ENCODE results near the gene DDAH1. TPM values are rescaled to one million over a fixed set of nuclear protein-coding genes. Genes with fewer than 3 reads are reported as not detected.

The DDAH1 gene
- total and polyA plus RNA-seq, 2 of the 4 experiments (the other 2 are of a cell fraction) = 78.0 to 94.5 TPM

- Histone ChIP-seq H3K23ac (ENCODE audit: low read depth, low read length) (0 out of 2 replicates have a peak overlapping the region, but pooled peaks have one; percentile 29), H2AFZ (replicated peaks; ENCODE audit: low read length, poor library complexity) (no peak overlapping the region), H2BK5ac (ENCODE audit: low read depth, low read length, poor library complexity, severe bottlenecking) (peak overlapping the region; percentile 15), H3K56ac (ENCODE audit: extremely low read depth, insufficient read depth, low read length) (no peak overlapping the region), H3K4me3 (ENCODE audit: insufficient read depth, low read depth, low read length) (no peak overlapping the region), H3K4me2 (ENCODE audit: low read depth, low read length) (no peak overlapping the region), H4K5ac (ENCODE audit: low read depth, low read length) (peak overlapping the region; percentile 62; the same call in 1 of the 2 replicates), H3K27ac (ENCODE audit: insufficient read depth, low read length) (no peak overlapping the region), H4K8ac (ENCODE audit: low read depth in 2 of 2, low read length in 2 of 2) (no peak overlapping the region), H3K4me1 (ENCODE audit: control insufficient read depth, insufficient read depth, low read length) (peaks cover 8% of the 10 kb centered on the region), H3K18ac (ENCODE audit: low read depth, low read length) (peak overlapping the region; percentile 56; the same call in 1 of the 2 replicates), H3K36me3 (ENCODE audit: control insufficient read depth, insufficient read depth, low read length) (no peaks in the 10 kb centered on the region; the same call in 1 of the 2 replicates), H3K9ac (ENCODE audit: low read depth, low read length) (no peak overlapping the region), H3K9me1 (ENCODE audit: insufficient read depth, low read length) (peaks cover 3% of the 10 kb centered on the region; the same call in 1 of the 2 replicates), H2AK9ac (replicated peaks; ENCODE audit: low read depth, low read length, poor library complexity) (no peak overlapping the region), H2BK15ac (ENCODE audit: low read depth, low read length) (no peak overlapping the region), H4K91ac (ENCODE audit: insufficient read depth, low read depth, low read length) (no peak overlapping the region), H3K27me3 (ENCODE audit: control insufficient read depth, insufficient read depth, low read length) (no peaks in the 10 kb centered on the region), H2AK5ac (ENCODE audit: low read depth, low read length) (no peak overlapping the region), H2BK120ac (ENCODE audit: low read depth, low read length) (no peak overlapping the region), H3K9me3 (ENCODE audit: control insufficient read depth, insufficient read depth, low read length) (no peaks in the 10 kb centered on the region), H4K20me1 (ENCODE audit: insufficient read depth, low read length) (peaks cover 11% of the 10 kb centered on the region; the same call in 1 of the 2 replicates), H3K79me1 (ENCODE audit: low read depth in 1 of 2, low read length in 2 of 2) (peaks cover 34 to 61% of the 10 kb centered on the region in 2 experiments), H3K4ac (ENCODE audit: low read depth, low read length) (no peak overlapping the region), H2BK20ac (ENCODE audit: low read depth, low read length) (no peak overlapping the region), H3K14ac (replicated peaks; ENCODE audit: low read depth, low read length) (no peak overlapping the region; the same call in 1 of the 2 replicates)
- ChIA-PET POLR2A (ENCODE audit: unreplicated experiment) (no interaction called here), CTCF (interaction anchor here (0.6 kb wide), 1 partner anchor 480 kb away, joined by 3 read pairs; no protein-coding TSS in a partner anchor)
- no TSS peak for BruUV-seq (replicated peaks)
- TF ChIP-seq NFE2L2 (IDR thresholded peaks at IDR 0.05; ENCODE audit: low read depth, low read length) (no peak), POLR2A (IDR thresholded peaks at IDR 0.05; ENCODE audit: low read depth, low read length) (no peak), RAD21 (IDR thresholded peaks at IDR 0.05; ENCODE audit: low read length) (no peak), CEBPB (IDR thresholded peaks at IDR 0.05; ENCODE audit: low read depth, low read length) (no peak), USF2 (IDR thresholded peaks at IDR 0.05; ENCODE audit: low read depth, low read length) (no peak), FOS (IDR thresholded peaks at IDR 0.05; ENCODE audit: low read depth, low read length) (no peak), MAZ (IDR thresholded peaks at IDR 0.05; ENCODE audit: borderline replicate concordance, low read depth, low read length) (no peak)
- intact Hi-C loops (cut with micrococcal nuclease) (loop anchor here (10.0 kb wide), 1 partner anchor 170 kb away; no protein-coding TSS in a partner anchor), in situ Hi-C loops (cut with MboI; ENCODE audit: low sequenced_read_pairs) (no loop called here), dilution Hi-C loops (cut with HindIII; ENCODE audit: low sequenced_read_pairs, unreplicated experiment) (no loop called here)
- ATAC-seq (ENCODE audit: low read depth) (no peak), DNase-seq (no peak)
- 100% methylated on average over 1 of the region's 5 CpGs; no CpG with 5 or more reads in 1 of the 2 experiments for WGBS, 2 experiments (ENCODE audit: extremely low coverage in 2 of 2, insufficient read length in 1 of 2)
Measured at GRCh38 chr1:85404408-85404807, 60.6 kb downstream of the DDAH1 start.
